ENCODE measurements around the gene PIGU.

- no peak for TF ChIP-seq CTCF (conservative IDR thresholded peaks at IDR 0.05)
- TF ChIP-seq EZH2 (IDR thresholded peaks at IDR 0.05; ENCODE audit: low read depth), result no peak
Observed at GRCh38 chr20:34693414-34693813, 16.5 kb upstream of the PIGU start.
